Measurements from ENCODE around the gene ZBTB37. TPM values are rescaled to one million over a fixed set of nuclear protein-coding genes. Genes with fewer than 3 reads are reported as not detected.
"Not testable (repeated sequence)": the region's sequence is repeated elsewhere in the genome, so short reads cannot be mapped to it uniquely, and the experiment has no call there.

Gene ZBTB37
- total and polyA plus RNA-seq, 12 donors = 0.55 to 15.2 (median 11.1) TPM

DNA sequence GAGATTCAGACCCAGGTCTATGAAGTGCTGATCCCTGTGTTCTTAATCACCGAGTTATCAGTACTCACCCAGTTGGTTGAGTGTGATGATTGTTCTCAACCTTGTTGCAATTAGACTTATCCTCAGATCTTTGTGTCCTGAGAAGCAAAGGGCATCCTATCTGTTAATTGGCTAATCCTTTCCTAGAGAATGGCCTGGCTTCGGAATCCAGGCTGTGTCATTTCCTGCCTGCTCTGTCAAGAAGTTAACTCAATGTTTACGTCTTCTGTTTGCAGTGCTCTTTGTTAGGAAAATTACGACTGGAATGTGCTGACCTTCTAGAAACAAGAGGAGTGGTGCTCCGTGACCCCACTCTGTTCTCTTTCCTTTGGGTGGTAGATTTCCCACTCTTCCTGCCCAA lies 15.1 kb upstream of the ZBTB37 start:
- WGBS, 2 donors = 44 to 49% methylated on average over 5 of the region's 5 CpGs
- intact Hi-C loops (cut with DNase I) = loop anchor here in 1 of 10 donors (2.0 kb wide), 1 partner anchor 64 kb away; no protein-coding TSS in a partner anchor
- Histone ChIP-seq H3K27me3 (no peaks in the 10 kb centered on the region), H3K36me3 (peaks cover 0 to 97% (median 18%) of the 10 kb centered on the region in 9 donors), H3K27ac (peak overlapping the region in 6 of 10 donors; percentile 1 to 59 (median 52)), H3K4me1 (peaks cover 0 to 11% (median 0%) of the 10 kb centered on the region in 9 donors), H3K9me3 (no peaks in the 10 kb centered on the region), H3K4me3 (no peak overlapping the region)
- DNase-seq = peak in 1 of 2 donors; percentile 8
- ATAC-seq = peak in 7 of 8 donors; percentile 22 to 83 (median 60)
- TF ChIP-seq, protein P1, sequence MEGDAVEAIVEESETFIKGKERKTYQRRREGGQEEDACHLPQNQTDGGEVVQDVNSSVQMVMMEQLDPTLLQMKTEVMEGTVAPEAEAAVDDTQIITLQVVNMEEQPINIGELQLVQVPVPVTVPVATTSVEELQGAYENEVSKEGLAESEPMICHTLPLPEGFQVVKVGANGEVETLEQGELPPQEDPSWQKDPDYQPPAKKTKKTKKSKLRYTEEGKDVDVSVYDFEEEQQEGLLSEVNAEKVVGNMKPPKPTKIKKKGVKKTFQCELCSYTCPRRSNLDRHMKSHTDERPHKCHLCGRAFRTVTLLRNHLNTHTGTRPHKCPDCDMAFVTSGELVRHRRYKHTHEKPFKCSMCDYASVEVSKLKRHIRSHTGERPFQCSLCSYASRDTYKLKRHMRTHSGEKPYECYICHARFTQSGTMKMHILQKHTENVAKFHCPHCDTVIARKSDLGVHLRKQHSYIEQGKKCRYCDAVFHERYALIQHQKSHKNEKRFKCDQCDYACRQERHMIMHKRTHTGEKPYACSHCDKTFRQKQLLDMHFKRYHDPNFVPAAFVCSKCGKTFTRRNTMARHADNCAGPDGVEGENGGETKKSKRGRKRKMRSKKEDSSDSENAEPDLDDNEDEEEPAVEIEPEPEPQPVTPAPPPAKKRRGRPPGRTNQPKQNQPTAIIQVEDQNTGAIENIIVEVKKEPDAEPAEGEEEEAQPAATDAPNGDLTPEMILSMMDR (IDR thresholded peaks at IDR 0.05) = no peak

DNA sequence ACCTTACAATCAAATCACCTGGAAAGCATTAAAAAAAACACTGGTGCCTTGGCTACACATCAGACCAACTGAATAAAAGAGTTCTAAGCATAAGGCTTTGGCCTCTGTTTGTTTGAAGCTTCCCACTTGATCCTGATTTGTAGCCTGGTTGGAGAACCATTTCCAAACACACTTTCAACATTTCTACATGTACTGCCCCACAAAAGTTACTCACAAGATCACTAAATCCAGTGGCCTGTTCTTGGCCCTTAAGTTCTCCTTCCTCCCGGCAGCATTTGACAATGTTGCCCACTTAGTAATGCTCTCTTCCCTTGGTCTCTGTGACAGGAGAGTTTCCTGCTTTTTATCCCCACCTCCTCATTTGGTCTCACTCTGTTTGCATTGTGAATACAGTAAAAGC lies 12.2 kb upstream of the ZBTB37 start:
- H3K27me3 ChIP-seq = no peaks in the 10 kb centered on the region
- peaks cover 0 to 98% (median 26%) of the 10 kb centered on the region in 9 donors for H3K36me3 ChIP-seq
- ATAC-seq (no peak), DNase-seq (no peak)
- intact Hi-C loops (cut with DNase I) = no loop called here
- no peaks in the 10 kb centered on the region for H3K9me3 ChIP-seq
- H3K4me3 ChIP-seq = no peak overlapping the region
- WGBS, 2 donors = 79 to 93% methylated on average over 1 of the region's 1 CpG
- peaks cover 0 to 11% (median 0%) of the 10 kb centered on the region in 9 donors for H3K4me1 ChIP-seq
- no peak overlapping the region for H3K27ac ChIP-seq
- TF ChIP-seq, protein P1 (IDR thresholded peaks at IDR 0.05) = no peak

DNA sequence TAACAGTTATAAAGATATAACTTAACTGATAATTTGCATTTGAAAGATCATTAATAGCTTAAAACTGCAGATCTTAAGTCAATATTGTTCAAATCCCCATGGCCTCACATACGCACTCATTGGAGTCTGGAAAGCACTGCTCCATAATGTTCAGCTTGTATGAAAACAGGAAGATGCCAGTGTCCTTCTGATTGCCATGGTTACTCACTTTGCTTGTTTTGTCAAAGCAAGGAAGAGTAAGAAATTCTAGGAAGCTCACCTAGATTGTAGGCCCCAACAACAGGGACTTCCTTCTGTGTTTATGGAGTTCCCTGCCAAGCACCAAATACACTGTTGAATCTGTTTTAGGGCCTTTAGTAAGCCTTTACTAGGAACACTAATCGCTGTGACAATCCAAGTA lies 11.3 kb upstream of the ZBTB37 start:
- Histone ChIP-seq H3K36me3 (peaks cover 0 to 99% (median 26%) of the 10 kb centered on the region in 9 donors), H3K4me1 (peaks cover 0 to 11% (median 0%) of the 10 kb centered on the region in 9 donors), H3K4me3 (no peak overlapping the region), H3K27ac (no peak overlapping the region), H3K27me3 (no peaks in the 10 kb centered on the region), H3K9me3 (no peaks in the 10 kb centered on the region)
- ATAC-seq (no peak), DNase-seq (no peak)
- TF ChIP-seq, protein P1 (IDR thresholded peaks at IDR 0.05) = no peak
- WGBS, 2 donors = 93 to 96% methylated on average over 2 of the region's 2 CpGs
- intact Hi-C loops (cut with DNase I) = no loop called here

DNA sequence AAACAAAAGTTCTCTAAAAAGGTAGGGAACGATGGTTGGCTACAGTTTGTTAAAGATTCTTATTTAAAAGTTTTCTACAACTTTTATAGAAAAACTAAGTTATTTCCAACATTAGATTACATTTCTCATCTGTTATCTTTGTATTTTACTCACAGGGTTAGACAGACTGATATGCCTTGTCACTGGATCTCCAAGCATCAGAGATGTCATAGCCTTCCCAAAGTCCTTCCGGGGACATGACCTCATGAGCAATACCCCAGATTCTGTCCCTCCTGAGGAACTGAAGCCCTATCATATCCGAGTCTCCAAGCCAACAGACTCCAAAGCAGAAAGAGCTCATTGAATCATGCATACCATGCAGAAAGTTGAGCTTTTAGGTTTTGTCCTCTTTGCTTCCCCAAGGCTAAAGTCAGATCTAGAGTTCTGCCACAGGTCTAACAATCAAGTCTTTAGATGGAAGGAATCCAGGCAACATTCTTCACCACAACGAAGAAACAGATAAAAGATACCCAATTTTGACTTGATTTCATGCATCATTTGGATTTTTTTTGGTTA lies 10.7 kb upstream of the ZBTB37 start:
- WGBS, 2 donors = 72 to 79% methylated on average over 4 of the region's 4 CpGs

DNA sequence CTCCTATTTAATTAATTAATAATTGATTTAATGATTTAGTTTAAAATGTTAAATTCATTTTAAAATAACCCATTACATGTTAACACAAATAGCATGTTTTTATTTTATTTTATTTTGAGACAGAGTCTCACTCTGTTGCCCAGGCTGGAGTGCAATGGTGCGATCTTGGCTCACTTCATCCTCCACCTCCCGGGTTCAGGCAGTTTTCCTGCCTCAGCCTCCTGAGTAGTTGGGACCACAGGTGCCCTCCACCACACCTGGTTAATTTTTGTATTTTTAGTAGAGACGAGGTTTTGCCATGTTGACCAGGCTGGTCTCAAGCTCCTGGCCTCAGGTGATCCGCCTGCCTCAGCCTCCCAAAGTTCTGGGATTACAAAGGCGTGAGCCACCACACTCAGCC lies 8.6 kb upstream of the ZBTB37 start:
- not testable (repeated sequence) for H3K4me3 ChIP-seq

More for the DNA sequence above, 10.7 kb upstream of the ZBTB37 start:
- ATAC-seq (no peak), DNase-seq (no peak)
- TF ChIP-seq, protein P1 (IDR thresholded peaks at IDR 0.05) = no peak
- no peak overlapping the region for H3K27ac ChIP-seq
- H3K36me3 ChIP-seq = peaks cover 0 to 99% (median 30%) of the 10 kb centered on the region in 9 donors
- H3K4me1 ChIP-seq = peaks cover 0 to 11% (median 0%) of the 10 kb centered on the region in 9 donors
- no peaks in the 10 kb centered on the region for H3K27me3 ChIP-seq
- H3K9me3 ChIP-seq = no peaks in the 10 kb centered on the region
- H3K4me3 ChIP-seq = no peak overlapping the region
- intact Hi-C loops (cut with DNase I) = no loop called here

More for the DNA sequence above, 8.6 kb upstream of the ZBTB37 start:
- WGBS, 2 donors = 94 to 99% methylated on average over 5 of the region's 5 CpGs
- ATAC-seq; DNase-seq; H3K27me3 ChIP-seq; H3K9me3 ChIP-seq; H3K4me1 ChIP-seq; H3K27ac ChIP-seq; intact Hi-C loops (cut with DNase I): not testable (repeated sequence)
- H3K36me3 ChIP-seq = peaks cover 0 to 100% (median 43%) of the 10 kb centered on the region in 9 donors

All from heart right ventricle (tissue), 16 donors.